Gastrocnemius medialis (tissue), 4 donors: ENCODE data around the gene MAPK8.

Experiments used
- POLR2A ChIP-seq, 2 donors: fragments of 450-650 bp; IDR thresholded peaks; one replicate each; pipeline ENCODE4 v1.6.1; 2017; ENCODE audit warnings: antibody characterized with exemption in 2 of 2, mild to moderate bottlenecking in 2 of 2, moderate library complexity in 2 of 2
- TF ChIP-seq, protein P1 (sequence below), 5 experiments: fragments of 450-650 bp in 3 of 5; fragments of 200-600 bp in 2 of 5; sonication (generic) in 2 of 5; IDR thresholded peaks in 4 of 5; conservative IDR thresholded peaks in 1 of 5; 1 replicate in 4 of 5; 2 replicates in 1 of 5; pipeline ENCODE4 v1.5.1; 2016 to 2019; ENCODE audit warnings: antibody characterized with exemption in 5 of 5, mild to moderate bottlenecking in 3 of 5, moderate library complexity in 3 of 5

DNA sequence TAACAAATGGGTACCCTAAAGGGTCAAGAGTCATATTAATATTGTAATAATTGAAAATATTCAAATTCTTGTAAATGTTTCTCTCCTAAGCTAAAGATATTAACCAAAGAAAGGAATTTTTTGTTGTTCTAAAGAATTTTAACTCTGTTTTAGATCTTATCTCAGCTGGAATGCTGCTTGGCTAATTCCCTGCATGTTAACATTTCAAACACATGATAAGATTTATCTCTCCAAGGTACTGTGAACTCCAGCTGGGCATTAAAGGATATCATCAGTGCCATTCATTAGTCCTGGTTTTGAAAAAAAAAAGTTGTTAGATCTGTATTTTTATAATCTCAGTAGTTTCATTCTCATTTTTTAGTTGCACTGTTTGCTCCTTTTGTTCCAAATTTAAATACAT, 76.9 kb downstream of the MAPK8 start:
- TF ChIP-seq, protein P1, sequence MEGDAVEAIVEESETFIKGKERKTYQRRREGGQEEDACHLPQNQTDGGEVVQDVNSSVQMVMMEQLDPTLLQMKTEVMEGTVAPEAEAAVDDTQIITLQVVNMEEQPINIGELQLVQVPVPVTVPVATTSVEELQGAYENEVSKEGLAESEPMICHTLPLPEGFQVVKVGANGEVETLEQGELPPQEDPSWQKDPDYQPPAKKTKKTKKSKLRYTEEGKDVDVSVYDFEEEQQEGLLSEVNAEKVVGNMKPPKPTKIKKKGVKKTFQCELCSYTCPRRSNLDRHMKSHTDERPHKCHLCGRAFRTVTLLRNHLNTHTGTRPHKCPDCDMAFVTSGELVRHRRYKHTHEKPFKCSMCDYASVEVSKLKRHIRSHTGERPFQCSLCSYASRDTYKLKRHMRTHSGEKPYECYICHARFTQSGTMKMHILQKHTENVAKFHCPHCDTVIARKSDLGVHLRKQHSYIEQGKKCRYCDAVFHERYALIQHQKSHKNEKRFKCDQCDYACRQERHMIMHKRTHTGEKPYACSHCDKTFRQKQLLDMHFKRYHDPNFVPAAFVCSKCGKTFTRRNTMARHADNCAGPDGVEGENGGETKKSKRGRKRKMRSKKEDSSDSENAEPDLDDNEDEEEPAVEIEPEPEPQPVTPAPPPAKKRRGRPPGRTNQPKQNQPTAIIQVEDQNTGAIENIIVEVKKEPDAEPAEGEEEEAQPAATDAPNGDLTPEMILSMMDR (IDR thresholded peaks at IDR 0.05 in 4 of 5, conservative IDR thresholded peaks at IDR 0.05 in 1 of 5) = no peak
- no peak for TF ChIP-seq POLR2A (IDR thresholded peaks at IDR 0.05)
